A549 treated with CORT108297 at 1 μM for 4 hours (cell line): ENCODE results near the gene TMEM50A. TPM values are rescaled to one million over a fixed set of nuclear protein-coding genes. Genes with fewer than 3 reads are reported as not detected.

Experiments
- total RNA-seq: library from RNA; stranded (reverse); fragments of 200-300 nt; extraction: Qiagen RNA extraction; gene quantifications from 5 replicates; pipeline ENCODE4 v1.2.3, GENCODE V29; 2022

TMEM50A gene
- total RNA-seq: 67.8 to 82.5 TPM (median 75.8 TPM) in 5 replicates

GRCh38 chr1:25338188-25338981, at the start of gene TMEM50A:
TSS of gene TMEM50A (plus strand) at chr1:25338334. CDS start at chr1:25340487, 2,153 bp downstream.

Other genes with a start within 250 kb of the TMEM50A start
- gene SYF2, start 105.8 kb upstream of the TMEM50A start, total RNA-seq: 35.2 to 50.0 TPM (median 37.2 TPM) in 5 replicates
- gene RSRP1, start 90.9 kb upstream of the TMEM50A start, total RNA-seq: 18.9 to 28.2 TPM (median 25.6 TPM) in 5 replicates
- gene RHD, start 65.8 kb upstream of the TMEM50A start, total RNA-seq: not detected in 5 replicates
- gene RHCE, start 82.5 kb downstream of the TMEM50A start, total RNA-seq: 0.09 to 0.11 TPM in 2 of 5 replicates, not detected in the others
- gene MACO1, start 92.6 kb downstream of the TMEM50A start, total RNA-seq: 7.8 to 11.9 TPM (median 9.3 TPM) in 5 replicates
- gene LDLRAP1, start 205.3 kb downstream of the TMEM50A start, total RNA-seq: 8.6 to 11.3 TPM (median 10.0 TPM) in 5 replicates